Glomerular visceral epithelial cell (primary cell): ENCODE results near the gene UBP1.
A peak's percentile ranks its signal among the peaks of the same experiment; 100 is the strongest.
"Not testable (repeated sequence)": the region's sequence is repeated elsewhere in the genome, so short reads cannot be mapped to it uniquely, and the experiment has no call there.

Source experiments
- DNase-seq: peaks from one replicate; pipeline ENCODE4 v3.0.0-alpha.2; 2016; ENCODE audit errors: extremely low spot score

UBP1 gene

DNA sequence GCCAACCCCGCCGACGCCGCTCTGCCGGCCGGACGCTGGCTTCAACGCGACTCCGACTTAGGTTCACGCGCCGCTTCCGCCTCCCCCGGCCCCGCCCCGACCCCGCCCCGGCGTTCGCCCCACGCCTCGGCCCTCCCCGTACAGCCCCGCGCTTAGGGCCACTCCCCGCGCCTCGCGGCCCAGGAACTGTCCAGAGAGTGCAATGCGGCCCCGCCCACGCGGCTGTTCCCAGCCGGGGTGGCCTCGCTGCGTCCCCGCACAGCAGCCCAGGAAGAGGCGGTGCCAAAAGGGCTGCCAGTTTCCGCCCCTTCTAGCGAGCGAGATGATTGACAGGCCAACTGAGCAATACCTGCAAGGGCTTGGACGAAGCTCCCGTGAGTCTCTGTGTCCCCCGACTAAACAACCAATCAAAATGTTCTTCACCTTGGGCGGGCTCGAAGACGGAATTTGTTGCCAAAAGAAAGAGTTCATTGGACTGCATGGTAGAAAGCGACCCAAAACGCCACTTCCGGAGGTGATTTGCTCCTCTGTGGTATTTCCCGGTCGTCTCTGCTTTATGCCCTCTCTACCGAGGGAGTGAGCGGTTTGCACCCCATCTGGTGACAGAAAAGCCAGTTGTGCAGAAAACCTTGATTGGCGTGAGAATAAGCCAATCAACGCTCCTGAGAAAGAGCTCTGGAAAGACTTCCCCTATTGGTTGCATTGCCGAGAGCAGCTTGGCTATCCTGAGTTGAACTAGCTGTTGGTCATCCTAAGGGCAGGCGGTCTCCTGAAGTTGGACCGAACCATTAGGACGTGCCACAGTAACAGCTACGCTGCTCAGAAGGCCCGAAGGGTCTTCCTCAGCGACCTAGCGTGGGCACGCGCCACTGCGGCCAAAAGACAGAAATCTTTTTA, at the start of gene UBP1:
Gene UBP1, minus strand, starts transcription at position 78 of the 897 bp plus-strand sequence. CDS start 557 bp downstream, outside the sequence.
- peak; percentile 100 for DNase-seq

GRCh38 chr3:33488683-33489082, 48.5 kb upstream of the UBP1 start:
- no peak for DNase-seq

- no peak for DNase-seq
Observed at GRCh38 chr3:33488246-33488645, 48.0 kb upstream of the UBP1 start.

- DNase-seq, result no peak
Observed at GRCh38 chr3:33482111-33482521, 41.9 kb upstream of the UBP1 start.

GRCh38 chr3:33474896-33475295, 34.7 kb upstream of the UBP1 start:
- no peak for DNase-seq

DNA sequence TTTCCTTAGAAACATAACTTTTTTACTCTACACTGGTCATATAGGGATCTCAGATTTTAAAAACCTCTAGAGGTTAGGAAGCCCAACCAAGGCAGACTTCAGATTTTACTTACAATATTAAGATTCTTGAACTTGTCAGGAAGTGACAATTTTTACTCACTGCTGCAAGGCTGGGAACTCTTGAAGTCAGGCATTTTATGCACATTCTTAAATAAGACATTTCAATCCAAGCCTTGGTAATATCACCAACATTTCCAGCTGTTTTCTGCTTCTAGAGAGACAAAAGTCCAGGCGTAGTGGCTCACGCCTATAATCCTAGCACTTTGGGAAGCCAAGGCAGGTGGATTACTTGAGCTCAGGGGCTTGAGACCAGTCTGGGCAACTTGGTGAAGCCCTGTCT, 33.6 kb upstream of the UBP1 start:
- DNase-seq, result no peak

DNA sequence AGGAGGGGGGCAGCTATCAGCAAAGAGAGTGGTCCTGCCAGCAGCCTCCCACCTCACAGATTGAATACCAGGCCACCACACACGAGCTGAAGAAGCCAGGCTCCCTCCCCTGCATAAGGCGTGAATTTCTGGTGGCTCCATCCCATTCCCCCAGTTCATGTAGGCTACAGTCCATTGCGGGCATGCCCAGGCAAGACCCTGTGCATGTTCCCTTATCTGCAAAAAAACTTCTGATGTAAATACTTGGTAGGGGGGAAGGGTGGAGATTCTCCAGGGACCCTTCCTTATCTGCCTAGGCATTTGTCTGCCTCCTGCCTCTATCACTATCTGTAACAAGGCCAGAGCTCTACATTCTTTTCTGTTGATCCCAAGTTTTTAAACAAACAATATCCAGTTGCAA, 27.6 kb upstream of the UBP1 start:
- no peak for DNase-seq

DNA sequence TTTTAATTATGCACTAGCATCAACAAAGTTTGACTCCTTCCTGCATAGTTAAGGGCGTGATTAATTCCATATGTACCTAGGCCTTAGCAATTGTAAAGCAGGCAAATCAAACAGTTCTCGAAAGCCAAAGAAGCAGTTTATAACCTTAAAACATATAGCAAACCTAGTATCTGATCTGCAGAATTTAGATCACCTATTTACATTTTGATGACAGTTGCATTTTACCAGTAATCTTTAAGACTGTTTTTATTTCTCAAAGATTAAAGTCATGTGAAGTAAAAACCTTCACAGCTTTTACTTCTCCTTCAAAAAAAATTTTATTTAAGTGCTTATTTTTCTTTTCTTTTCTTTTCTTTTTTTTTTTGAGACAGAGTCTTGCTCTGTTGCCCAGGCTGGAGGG, 20.9 kb upstream of the UBP1 start:
- DNase-seq, result no peak

GRCh38 chr3:33459577-33459976, 19.4 kb upstream of the UBP1 start:
- DNase-seq, result not testable (repeated sequence)

GRCh38 chr3:33458446-33458845, 18.2 kb upstream of the UBP1 start:
- DNase-seq, result no peak

DNA sequence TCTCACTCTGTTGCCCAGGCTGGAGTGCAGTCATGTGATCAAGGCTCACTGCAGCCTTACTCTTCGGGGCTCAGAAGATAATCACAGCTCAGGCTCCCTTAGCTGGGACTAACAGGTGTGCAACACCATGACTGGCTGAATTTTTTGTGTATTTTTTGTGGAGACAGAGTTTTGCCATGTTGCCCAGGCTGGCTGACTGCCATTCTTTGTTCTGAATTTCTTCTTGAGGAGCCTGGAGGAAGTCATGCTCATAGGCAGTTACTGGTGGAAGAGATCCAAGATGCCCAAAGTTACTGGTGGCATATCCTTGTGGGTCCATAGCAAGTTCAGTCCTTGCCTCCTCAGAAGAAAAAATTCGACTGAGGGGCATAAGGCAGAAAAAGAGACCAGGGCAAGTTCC, 16.6 kb upstream of the UBP1 start:
- no peak for DNase-seq

DNA sequence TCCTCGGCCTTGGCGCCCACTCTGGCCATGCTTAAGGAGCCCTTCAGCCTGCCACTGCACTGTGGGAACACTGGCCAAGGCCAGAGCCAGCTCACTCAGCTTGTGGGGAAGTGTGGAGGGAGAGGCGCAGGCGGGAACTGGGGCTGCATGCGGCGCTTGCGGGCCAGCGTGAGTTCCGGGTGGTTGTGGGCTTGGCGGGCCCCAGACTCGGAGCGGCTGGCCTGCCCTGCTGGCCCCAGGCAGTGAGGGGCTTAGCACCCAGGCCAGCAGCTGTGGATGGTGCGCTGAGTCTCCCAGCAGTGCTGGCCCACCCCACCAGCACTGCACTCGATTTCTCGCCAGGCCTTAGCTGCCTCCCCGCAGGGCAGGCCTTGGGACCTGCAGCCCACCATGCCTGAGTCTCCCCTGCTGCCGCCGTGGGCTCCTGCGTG, 13.1 kb upstream of the UBP1 start:
- no peak for DNase-seq

DNA sequence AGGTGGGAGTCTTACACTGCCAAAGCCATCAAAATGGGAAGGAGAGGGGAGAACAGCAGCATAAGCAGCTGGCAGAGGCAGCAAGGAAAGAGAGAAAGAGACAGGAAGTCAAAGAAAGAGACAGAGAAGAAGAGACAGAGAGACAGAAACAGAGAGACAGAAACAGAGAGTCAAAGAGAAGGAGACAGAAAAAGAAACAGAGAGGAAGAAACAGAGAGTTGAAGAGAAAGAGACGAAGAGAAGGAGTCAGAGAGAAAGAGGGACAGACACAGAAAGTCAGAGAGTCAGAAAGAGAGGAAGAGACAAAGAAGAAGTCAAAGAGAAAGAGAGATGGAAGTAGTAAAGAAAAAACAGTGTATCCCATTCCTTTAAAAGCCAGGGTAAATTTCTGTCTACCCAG, 11.8 kb upstream of the UBP1 start:
- not testable (repeated sequence) for DNase-seq

GRCh38 chr3:33447958-33448357, 7.8 kb upstream of the UBP1 start:
- no peak for DNase-seq

- DNase-seq, result not testable (repeated sequence)
Observed at GRCh38 chr3:33447256-33447625, 7.0 kb upstream of the UBP1 start.

- no peak for DNase-seq
Observed at GRCh38 chr3:33442190-33442589, 2.0 kb upstream of the UBP1 start.

- no peak for DNase-seq
Observed at GRCh38 chr3:33441225-33441976, 1.2 kb upstream of the UBP1 start.

DNA sequence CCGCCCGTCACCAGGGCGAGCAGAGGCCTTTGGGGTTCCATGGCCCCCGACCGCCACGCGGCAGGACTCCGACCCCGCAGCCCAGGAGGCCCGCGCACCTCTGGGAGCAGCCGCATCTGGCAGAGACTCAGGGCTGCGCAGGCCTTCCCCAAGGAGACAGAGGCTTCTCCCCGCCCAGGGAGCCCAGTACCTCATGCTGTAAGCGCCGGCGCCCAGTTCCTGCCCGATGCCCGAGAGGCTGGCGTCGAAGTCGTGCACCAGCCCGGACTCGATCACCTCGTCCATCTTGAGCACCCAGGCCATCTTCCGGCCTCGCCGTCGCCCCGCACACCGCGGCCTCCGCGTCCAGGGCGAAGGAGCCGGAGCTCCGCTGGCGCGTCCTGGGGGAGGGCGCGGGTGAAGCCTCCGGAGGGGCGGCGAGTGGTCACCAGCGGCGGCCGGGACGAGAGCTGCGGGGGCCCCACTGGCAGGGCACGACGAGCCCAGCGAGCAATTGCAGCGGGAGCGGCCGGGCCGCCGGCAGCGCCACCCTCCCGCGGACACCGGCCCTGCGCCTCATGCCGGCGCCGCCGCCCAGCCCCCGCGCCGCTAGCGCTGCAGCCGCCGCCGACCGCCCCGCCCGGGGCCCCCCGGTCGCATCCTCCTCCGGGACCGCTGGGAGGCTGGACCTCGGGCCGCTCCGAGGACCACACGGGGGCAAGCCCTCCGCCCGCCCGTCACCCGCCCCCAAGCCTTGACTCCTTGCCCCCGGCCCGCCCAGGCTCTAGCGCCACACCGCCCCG, 468 bp downstream of the UBP1 start:
- peak; percentile 41 for DNase-seq

GRCh38 chr3:33438881-33439545, 1.2 kb downstream of the UBP1 start:
- no peak for DNase-seq

GRCh38 chr3:33438284-33438668, 1.9 kb downstream of the UBP1 start:
- DNase-seq, result peak; percentile 19

DNA sequence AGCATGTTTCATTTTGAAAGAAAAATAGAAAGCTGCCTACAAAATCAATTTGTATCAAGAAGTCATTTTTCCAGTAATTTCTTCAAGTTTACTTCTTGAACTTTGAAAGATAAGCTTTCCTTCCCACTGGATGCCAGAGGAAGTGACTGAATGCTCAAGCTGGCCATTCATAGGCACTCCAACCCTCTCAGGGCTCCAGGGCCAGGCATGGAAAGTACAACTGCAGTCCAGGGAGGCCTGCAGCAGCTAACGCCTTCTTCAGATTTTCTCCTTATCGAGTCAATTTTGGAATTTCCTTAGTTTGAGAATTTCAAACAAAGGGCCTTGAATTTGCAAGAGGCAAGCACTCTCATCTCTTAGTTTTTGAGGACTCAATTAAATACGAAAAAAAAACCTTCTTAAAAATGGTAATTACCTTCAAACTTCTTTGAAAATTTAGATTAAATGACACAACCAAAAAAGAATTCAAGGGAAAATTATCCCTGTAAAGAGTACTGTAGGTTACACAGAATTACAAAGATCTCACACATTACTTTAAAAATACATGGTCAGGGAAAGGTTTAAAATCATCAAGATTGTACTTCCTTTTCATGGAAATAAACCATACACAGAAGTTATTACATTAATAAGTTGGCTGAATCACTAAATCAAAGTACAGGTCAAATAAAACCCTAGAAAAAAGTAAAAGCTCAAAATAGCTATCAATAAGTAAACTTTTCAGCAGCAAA, 2.5 kb downstream of the UBP1 start:
- peak; percentile 25 for DNase-seq
